NCI-H69 (cell line): ENCODE results near the gene ATG3.
"Not testable (repeated sequence)": the region's sequence is repeated elsewhere in the genome, so short reads cannot be mapped to it uniquely, and the experiment has no call there.

Experiments used
- DNase-seq: peaks from one replicate; lab custom pipeline; 2025; lab: John Stamatoyannopoulos, UW

Gene ATG3

GRCh38 chr3:112497897-112498548 lies 63.7 kb downstream of the ATG3 start:
- no peak for DNase-seq

GRCh38 chr3:112496366-112497067 lies 65.2 kb downstream of the ATG3 start:
- no peak for DNase-seq

GRCh38 chr3:112494448-112494767 lies 67.4 kb downstream of the ATG3 start:
- DNase-seq = not testable (repeated sequence)

- no peak for DNase-seq
Measured at GRCh38 chr3:112492124-112492523, 69.6 kb downstream of the ATG3 start.

GRCh38 chr3:112491373-112491772 lies 70.4 kb downstream of the ATG3 start:
- DNase-seq = no peak

GRCh38 chr3:112489674-112490479 lies 71.9 kb downstream of the ATG3 start:
- no peak for DNase-seq

GRCh38 chr3:112486811-112487505 lies 74.8 kb downstream of the ATG3 start:
- no peak for DNase-seq

GRCh38 chr3:112484352-112484751 lies 77.4 kb downstream of the ATG3 start:
- no peak for DNase-seq

GRCh38 chr3:112482675-112483074 lies 79.1 kb downstream of the ATG3 start:
- no peak for DNase-seq
